Measurements from ENCODE around the gene SREBF2.

SREBF2 gene

GRCh38 chr22:41943661-41944209 lies 110.8 kb downstream of the SREBF2 start:
- TF ChIP-seq CTCF (IDR thresholded peaks at IDR 0.05) = no peak

- TF ChIP-seq CTCF (IDR thresholded peaks at IDR 0.05) = no peak
Measured at GRCh38 chr22:41946629-41947423, 113.9 kb downstream of the SREBF2 start, which contains the start of gene CENPM. TSS of gene CENPM (minus strand) at chr22:41947152. CDS start at chr22:41947076, 76 bp downstream.

GRCh38 chr22:41947424-41948080 lies 114.6 kb downstream of the SREBF2 start:
- no peak for TF ChIP-seq CTCF (IDR thresholded peaks at IDR 0.05)

GRCh38 chr22:41948142-41948541 lies 115.2 kb downstream of the SREBF2 start:
- no peak for TF ChIP-seq CTCF (IDR thresholded peaks at IDR 0.05)

- no peak for TF ChIP-seq CTCF (IDR thresholded peaks at IDR 0.05)
Measured at GRCh38 chr22:41949297-41949965, 116.5 kb downstream of the SREBF2 start.

- TF ChIP-seq CTCF (IDR thresholded peaks at IDR 0.05) = no peak
Measured at GRCh38 chr22:41951898-41952474, 119.1 kb downstream of the SREBF2 start, which contains the start of gene SMIM45. TSS of gene SMIM45 (plus strand) at chr22:41952150.

GRCh38 chr22:41952713-41953112 lies 119.8 kb downstream of the SREBF2 start:
- no peak for TF ChIP-seq CTCF (IDR thresholded peaks at IDR 0.05)
